Gastroesophageal sphincter (tissue), 3 donors: ENCODE results near the gene DUSP18.

Experiments
- POLR2AphosphoS5 ChIP-seq: sonication (generic); formaldehyde crosslinking; IDR thresholded peaks from one replicate; pipeline ENCODE4 v1.6.1; 2017; ENCODE audit warnings: antibody characterized with exemption
- TF ChIP-seq, protein P1 (sequence below), 4 experiments: fragments of 200-600 bp in 2 of 4; fragments of 450-650 bp in 2 of 4; sonication (generic) in 1 of 4; IDR thresholded peaks; one replicate each; pipeline ENCODE4 v1.5.1; 2017 to 2019; ENCODE audit warnings: antibody characterized with exemption in 4 of 4, mild to moderate bottlenecking in 2 of 4, moderate library complexity in 2 of 4

- TF ChIP-seq, protein P1, sequence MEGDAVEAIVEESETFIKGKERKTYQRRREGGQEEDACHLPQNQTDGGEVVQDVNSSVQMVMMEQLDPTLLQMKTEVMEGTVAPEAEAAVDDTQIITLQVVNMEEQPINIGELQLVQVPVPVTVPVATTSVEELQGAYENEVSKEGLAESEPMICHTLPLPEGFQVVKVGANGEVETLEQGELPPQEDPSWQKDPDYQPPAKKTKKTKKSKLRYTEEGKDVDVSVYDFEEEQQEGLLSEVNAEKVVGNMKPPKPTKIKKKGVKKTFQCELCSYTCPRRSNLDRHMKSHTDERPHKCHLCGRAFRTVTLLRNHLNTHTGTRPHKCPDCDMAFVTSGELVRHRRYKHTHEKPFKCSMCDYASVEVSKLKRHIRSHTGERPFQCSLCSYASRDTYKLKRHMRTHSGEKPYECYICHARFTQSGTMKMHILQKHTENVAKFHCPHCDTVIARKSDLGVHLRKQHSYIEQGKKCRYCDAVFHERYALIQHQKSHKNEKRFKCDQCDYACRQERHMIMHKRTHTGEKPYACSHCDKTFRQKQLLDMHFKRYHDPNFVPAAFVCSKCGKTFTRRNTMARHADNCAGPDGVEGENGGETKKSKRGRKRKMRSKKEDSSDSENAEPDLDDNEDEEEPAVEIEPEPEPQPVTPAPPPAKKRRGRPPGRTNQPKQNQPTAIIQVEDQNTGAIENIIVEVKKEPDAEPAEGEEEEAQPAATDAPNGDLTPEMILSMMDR (IDR thresholded peaks at IDR 0.05): no peak
- TF ChIP-seq POLR2AphosphoS5: no peak
Observed at GRCh38 chr22:30647536-30647935, 20.1 kb downstream of the DUSP18 start.
